HCT116 (cell line): Measurements from ENCODE around the gene TET2. TPM values are rescaled to one million over a fixed set of nuclear protein-coding genes. Genes with fewer than 3 reads are reported as not detected.

Source experiments
- ATAC-seq: fragments of 200-7000 bp; cut with Tn5 transposase; 2 replicates; pipeline ENCODE4 v1.9.1; 2020; ENCODE audit warnings: mild to moderate bottlenecking, moderate library complexity
- BruUV-seq: library from RNA; stranded (reverse); fragments of 400-500 nt; replicated peaks from 2 replicates; lab custom pipeline; 2021; lab: Mats Ljungman, UMichigan
- CTCF ChIA-PET: fragments of 300-600 bp; sonication (Branson Sonifier 250); formaldehyde crosslinking; loops from one replicate; lab custom pipeline; 2021; ENCODE audit warnings: antibody characterized with exemption; lab: Charles Lee
- POLR2A ChIA-PET: fragments of 300-600, 350-600 bp; sonication (Branson Sonifier 250); formaldehyde crosslinking; loops from one replicate; lab custom pipeline; 2021; ENCODE audit warnings: antibody characterized with exemption; lab: Charles Lee
- RAD21 ChIA-PET, 2 experiments: fragments of 300-600 bp; sonication (Branson Sonifier 250); formaldehyde crosslinking; loops; one replicate each; lab custom pipeline; 2023; ENCODE audit warnings: low total read pairs in 2 of 2; ENCODE audit not compliant: uncharacterized antibody in 2 of 2, unreplicated experiment in 2 of 2, low non-redundant PET in 1 of 2; lab: Charles Lee
- DNase-seq: peaks from one replicate; pipeline ENCODE4 v3.0.0-alpha.2; 2010; ENCODE audit warnings: low read depth, low spot score
- H2AFZ ChIP-seq: fragments of 200-600 bp; shearing (Covaris generic), sonication (generic); 2 replicates; pipeline ENCODE4 v1.6.1; 2017; ENCODE audit warnings: low read depth, mixed run types, mixed read lengths, antibody characterized with exemption, low read length; ENCODE audit not compliant: poor library complexity, severe bottlenecking
- H3K27ac ChIP-seq: 2 replicates; pipeline ENCODE4 v1.5.1; 2012; ENCODE audit warnings: low read depth, low read length
- H3K27me3 ChIP-seq: fragments of 200-600 bp; sonication (generic); 2 replicates; pipeline ENCODE4 v1.6.1; 2016; ENCODE audit warnings: mixed run types, low read length, mixed read lengths; ENCODE audit not compliant: insufficient read depth
- H3K36me3 ChIP-seq, 2 experiments: fragments of 200-500 bp in 1 of 2; fragments of 200-600 bp in 1 of 2; sonication (Bioruptor generic) in 1 of 2; sonication (generic) in 1 of 2; 2 replicates each; pipeline versions ENCODE4 v1.5.1 to v1.6.1; 2014 to 2016; ENCODE audit warnings: low read length in 2 of 2, inconsistent platforms in 1 of 2, mixed read lengths in 1 of 2, mixed run types in 1 of 2; ENCODE audit not compliant: insufficient read depth in 2 of 2, control insufficient read depth in 1 of 2
- H3K4me1 ChIP-seq, 2 experiments: fragments of 200-600 bp in 1 of 2; sonication (generic) in 1 of 2; 2 replicates each; pipeline versions ENCODE4 v1.5.1 to v1.6.1; 2012 to 2017; ENCODE audit warnings: low read length in 2 of 2, inconsistent platforms in 1 of 2, mild to moderate bottlenecking in 1 of 2, mixed read lengths in 1 of 2, mixed run types in 1 of 2, moderate library complexity in 1 of 2; ENCODE audit not compliant: insufficient read depth in 2 of 2, control insufficient read depth in 1 of 2
- H3K4me2 ChIP-seq: fragments of 200-600 bp; sonication (generic); 2 replicates; pipeline ENCODE4 v1.6.1; 2017; ENCODE audit warnings: mixed run types, low read length, mixed read lengths
- H3K4me3 ChIP-seq, 2 experiments: fragments of 200-600 bp in 1 of 2; sonication (generic) in 1 of 2; replicated peaks in 1 of 2; 2 replicates each; pipeline ENCODE4 v1.5.1; 2011 to 2016; ENCODE audit warnings: low read length in 2 of 2, control low read depth in 1 of 2, low read depth in 1 of 2, mild to moderate bottlenecking in 1 of 2, mixed read lengths in 1 of 2, mixed run types in 1 of 2
- H3K79me2 ChIP-seq: fragments of 200-600 bp; sonication (generic); 2 replicates; pipeline ENCODE4 v1.6.1; 2017; ENCODE audit warnings: mild to moderate bottlenecking, mixed run types, low read length, moderate library complexity, mixed read lengths; ENCODE audit not compliant: insufficient read depth
- H3K9ac ChIP-seq: fragments of 200-600 bp; sonication (generic); 2 replicates; pipeline ENCODE4 v1.6.1; 2016; ENCODE audit warnings: low read length, mixed read lengths
- H3K9me2 ChIP-seq: fragments of 200-600 bp; sonication (generic), shearing (Covaris generic); 2 replicates; pipeline ENCODE4 v1.6.1; 2017; ENCODE audit warnings: mixed run types, mild to moderate bottlenecking, moderate library complexity; ENCODE audit not compliant: insufficient read depth
- H3K9me3 ChIP-seq, 2 experiments: fragments of 200-500 bp in 1 of 2; fragments of 200-600 bp in 1 of 2; sonication (Bioruptor generic) in 1 of 2; sonication (generic) in 1 of 2; 2 replicates each; pipeline ENCODE4 v1.6.1; 2014 to 2017; ENCODE audit warnings: low read length in 2 of 2, mixed read lengths in 2 of 2, inconsistent platforms in 1 of 2, low read depth in 1 of 2, mild to moderate bottlenecking in 1 of 2, mixed run types in 1 of 2, moderate library complexity in 1 of 2; ENCODE audit not compliant: control insufficient read depth in 1 of 2, insufficient read depth in 1 of 2
- H4K20me1 ChIP-seq: fragments of 200-600 bp; sonication (generic), shearing (Covaris generic); 2 replicates; pipeline ENCODE4 v1.6.1; 2017; ENCODE audit warnings: mixed run types, mild to moderate bottlenecking, moderate library complexity; ENCODE audit not compliant: insufficient read depth
- CBX3 ChIP-seq: IDR thresholded peaks from 2 replicates; pipeline ENCODE4 v1.6.1; 2012; ENCODE audit warnings: low read depth
- CEBPB ChIP-seq: IDR thresholded peaks from 2 replicates; pipeline ENCODE4 v1.6.1; 2012; ENCODE audit warnings: low read depth
- CTCF ChIP-seq, 3 experiments: fragments of 200-600 bp in 1 of 3; sonication (generic) in 1 of 3; IDR thresholded peaks in 2 of 3; conservative IDR thresholded peaks in 1 of 3; 2 replicates each; pipeline ENCODE4 v1.5.1; 2012 to 2017; ENCODE audit warnings: low read depth in 2 of 3, low read length in 2 of 3, antibody characterized with exemption in 1 of 3, borderline replicate concordance in 1 of 3, control low read depth in 1 of 3, mild to moderate bottlenecking in 1 of 3, mixed read lengths in 1 of 3, mixed run types in 1 of 3, moderate library complexity in 1 of 3; ENCODE audit not compliant: insufficient read depth in 1 of 3
- EGR1 ChIP-seq: IDR thresholded peaks from 2 replicates; pipeline ENCODE4 v1.6.1; 2012; ENCODE audit warnings: low read depth
- ELF1 ChIP-seq: IDR thresholded peaks from 2 replicates; pipeline ENCODE4 v1.6.1; 2012; ENCODE audit warnings: low read depth, borderline replicate concordance
- EZH2 ChIP-seq: fragments of 200-600 bp; sonication (generic); IDR thresholded peaks from 2 replicates; pipeline ENCODE4 v1.6.1; 2017; ENCODE audit warnings: antibody characterized with exemption, mixed run types
- EZH2phosphoT487 ChIP-seq: fragments of 200-600 bp; IDR thresholded peaks from 2 replicates; pipeline ENCODE4 v1.6.1; 2018; ENCODE audit warnings: antibody characterized with exemption, borderline replicate concordance
- FOSL1 ChIP-seq: IDR thresholded peaks from 2 replicates; pipeline ENCODE4 v1.6.1; 2012; ENCODE audit warnings: low read depth
- JUND ChIP-seq: IDR thresholded peaks from 2 replicates; pipeline ENCODE4 v1.6.1; 2012
- MAX ChIP-seq: IDR thresholded peaks from 2 replicates; pipeline ENCODE4 v1.6.1; 2012
- POLR2AphosphoS5 ChIP-seq: IDR thresholded peaks from 2 replicates; pipeline ENCODE4 v1.6.1; 2011; ENCODE audit warnings: mild to moderate bottlenecking, low read depth, low read length, moderate library complexity
- RAD21 ChIP-seq: IDR thresholded peaks from 2 replicates; pipeline ENCODE4 v1.6.1; 2012; ENCODE audit warnings: low read depth, mild to moderate bottlenecking
- SIN3A ChIP-seq: IDR thresholded peaks from 2 replicates; pipeline ENCODE4 v1.6.1; 2012; ENCODE audit warnings: low read depth
- SP1 ChIP-seq: IDR thresholded peaks from 2 replicates; pipeline ENCODE4 v1.6.1; 2012; ENCODE audit warnings: low read depth
- YY1 ChIP-seq: IDR thresholded peaks from 2 replicates; pipeline ENCODE4 v1.6.1; 2011; ENCODE audit warnings: low read length, low read depth, moderate library complexity, mild to moderate bottlenecking; ENCODE audit not compliant: insufficient replicate concordance; ENCODE audit errors: extremely low read depth
- ZFX ChIP-seq: fragments of 450-650 bp; IDR thresholded peaks from 2 replicates; pipeline ENCODE4 v1.6.1; 2017
- ZNF274 ChIP-seq: fragments of 200-500 bp; sonication (Bioruptor generic); IDR thresholded peaks from 2 replicates; pipeline ENCODE4 v1.6.1; 2014; ENCODE audit warnings: mild to moderate bottlenecking, low read depth, low read length, inconsistent platforms
- intact Hi-C: fragments of 100-400 bp; cut with micrococcal nuclease; formaldehyde crosslinking; loops from 2 replicates; pipeline ENCODE4 v1.10.0; 2022
- total RNA-seq: library from RNA; stranded (reverse); gene quantifications from one replicate; pipeline ENCODE4 v1.2.1, GENCODE V29; 2021; ENCODE audit not compliant: unreplicated experiment
- TF ChIP-seq, protein P1 (sequence below): IDR thresholded peaks from 2 replicates; pipeline ENCODE4 v1.6.1; 2011; ENCODE audit warnings: mild to moderate bottlenecking, low read length, moderate library complexity; ENCODE audit not compliant: insufficient replicate concordance; ENCODE audit errors: extremely low read depth
- TF ChIP-seq, protein P2 (sequence below): IDR thresholded peaks from 2 replicates; pipeline ENCODE4 v1.6.1; 2012; ENCODE audit warnings: low read depth
- TF ChIP-seq, protein P3 (sequence below): IDR thresholded peaks from 2 replicates; pipeline ENCODE4 v1.6.1; 2012

Gene TET2
- total RNA-seq, 1 experiment from 2014 or later = 9.7 TPM

DNA sequence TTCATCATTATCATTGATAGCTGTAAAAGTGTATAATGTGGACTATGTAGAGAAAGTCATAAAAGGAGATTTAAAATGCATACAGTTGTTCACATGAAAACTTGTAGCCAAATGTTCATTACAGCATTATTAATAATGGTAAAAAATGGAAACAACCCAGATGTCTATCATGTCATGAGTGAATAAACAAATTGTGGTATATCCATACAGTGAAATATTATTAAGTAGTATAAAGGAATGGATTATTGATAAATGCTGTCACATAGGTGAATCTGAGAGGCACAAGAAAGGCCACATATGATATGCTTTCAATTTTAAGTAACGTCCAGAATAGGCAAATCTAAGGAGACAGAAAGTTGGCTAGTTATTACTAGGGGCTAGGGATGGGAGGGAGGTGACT is 7.1 kb downstream of the TET2 start:
- Histone ChIP-seq H2AFZ (no peak overlapping the region), H3K4me1 (no peaks in the 10 kb centered on the region), H3K36me3 (no peaks in the 10 kb centered on the region), H3K27me3 (no peaks in the 10 kb centered on the region), H4K20me1 (no peaks in the 10 kb centered on the region; the same call in 1 of the 2 replicates), H3K9ac (no peak overlapping the region), H3K4me3 (no peak overlapping the region), H3K79me2 (peaks cover 72% of the 10 kb centered on the region), H3K9me2 (no peaks in the 10 kb centered on the region), H3K9me3 (no peaks in the 10 kb centered on the region), H3K4me2 (no peak overlapping the region), H3K27ac (no peak overlapping the region)
- ChIA-PET CTCF (no interaction called here), POLR2A (no interaction called here), RAD21 (no interaction called here)
- ATAC-seq (no peak), DNase-seq (no peak)
- intact Hi-C loops = no loop called here
- no peak for TF ChIP-seq MAX
- no peak for TF ChIP-seq RAD21
- no peak for TF ChIP-seq YY1
- TF ChIP-seq, protein P1, sequence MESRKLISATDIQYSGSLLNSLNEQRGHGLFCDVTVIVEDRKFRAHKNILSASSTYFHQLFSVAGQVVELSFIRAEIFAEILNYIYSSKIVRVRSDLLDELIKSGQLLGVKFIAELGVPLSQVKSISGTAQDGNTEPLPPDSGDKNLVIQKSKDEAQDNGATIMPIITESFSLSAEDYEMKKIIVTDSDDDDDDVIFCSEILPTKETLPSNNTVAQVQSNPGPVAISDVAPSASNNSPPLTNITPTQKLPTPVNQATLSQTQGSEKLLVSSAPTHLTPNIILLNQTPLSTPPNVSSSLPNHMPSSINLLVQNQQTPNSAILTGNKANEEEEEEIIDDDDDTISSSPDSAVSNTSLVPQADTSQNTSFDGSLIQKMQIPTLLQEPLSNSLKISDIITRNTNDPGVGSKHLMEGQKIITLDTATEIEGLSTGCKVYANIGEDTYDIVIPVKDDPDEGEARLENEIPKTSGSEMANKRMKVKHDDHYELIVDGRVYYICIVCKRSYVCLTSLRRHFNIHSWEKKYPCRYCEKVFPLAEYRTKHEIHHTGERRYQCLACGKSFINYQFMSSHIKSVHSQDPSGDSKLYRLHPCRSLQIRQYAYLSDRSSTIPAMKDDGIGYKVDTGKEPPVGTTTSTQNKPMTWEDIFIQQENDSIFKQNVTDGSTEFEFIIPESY = no peak
- no peak for TF ChIP-seq POLR2AphosphoS5
- no peak for TF ChIP-seq CTCF (IDR thresholded peaks at IDR 0.05 in 2 of 3, conservative IDR thresholded peaks at IDR 0.05 in 1 of 3; ENCODE audit: borderline replicate concordance in 1 of 3, insufficient read depth in 1 of 3, low read depth in 2 of 3, low read length in 2 of 3)
- TF ChIP-seq EZH2phosphoT487 = no peak
- TF ChIP-seq SP1 = no peak
- TF ChIP-seq CEBPB = no peak
- TF ChIP-seq EZH2 = no peak
- no peak for TF ChIP-seq ZFX
- TF ChIP-seq JUND = no peak
- no peak for TF ChIP-seq CBX3
- TF ChIP-seq, protein P2, sequence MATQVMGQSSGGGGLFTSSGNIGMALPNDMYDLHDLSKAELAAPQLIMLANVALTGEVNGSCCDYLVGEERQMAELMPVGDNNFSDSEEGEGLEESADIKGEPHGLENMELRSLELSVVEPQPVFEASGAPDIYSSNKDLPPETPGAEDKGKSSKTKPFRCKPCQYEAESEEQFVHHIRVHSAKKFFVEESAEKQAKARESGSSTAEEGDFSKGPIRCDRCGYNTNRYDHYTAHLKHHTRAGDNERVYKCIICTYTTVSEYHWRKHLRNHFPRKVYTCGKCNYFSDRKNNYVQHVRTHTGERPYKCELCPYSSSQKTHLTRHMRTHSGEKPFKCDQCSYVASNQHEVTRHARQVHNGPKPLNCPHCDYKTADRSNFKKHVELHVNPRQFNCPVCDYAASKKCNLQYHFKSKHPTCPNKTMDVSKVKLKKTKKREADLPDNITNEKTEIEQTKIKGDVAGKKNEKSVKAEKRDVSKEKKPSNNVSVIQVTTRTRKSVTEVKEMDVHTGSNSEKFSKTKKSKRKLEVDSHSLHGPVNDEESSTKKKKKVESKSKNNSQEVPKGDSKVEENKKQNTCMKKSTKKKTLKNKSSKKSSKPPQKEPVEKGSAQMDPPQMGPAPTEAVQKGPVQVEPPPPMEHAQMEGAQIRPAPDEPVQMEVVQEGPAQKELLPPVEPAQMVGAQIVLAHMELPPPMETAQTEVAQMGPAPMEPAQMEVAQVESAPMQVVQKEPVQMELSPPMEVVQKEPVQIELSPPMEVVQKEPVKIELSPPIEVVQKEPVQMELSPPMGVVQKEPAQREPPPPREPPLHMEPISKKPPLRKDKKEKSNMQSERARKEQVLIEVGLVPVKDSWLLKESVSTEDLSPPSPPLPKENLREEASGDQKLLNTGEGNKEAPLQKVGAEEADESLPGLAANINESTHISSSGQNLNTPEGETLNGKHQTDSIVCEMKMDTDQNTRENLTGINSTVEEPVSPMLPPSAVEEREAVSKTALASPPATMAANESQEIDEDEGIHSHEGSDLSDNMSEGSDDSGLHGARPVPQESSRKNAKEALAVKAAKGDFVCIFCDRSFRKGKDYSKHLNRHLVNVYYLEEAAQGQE = no peak
- no peak for TF ChIP-seq ELF1
- TF ChIP-seq EGR1 = no peak
- no peak for TF ChIP-seq SIN3A
- TF ChIP-seq FOSL1 = no peak
- TF ChIP-seq, protein P3, sequence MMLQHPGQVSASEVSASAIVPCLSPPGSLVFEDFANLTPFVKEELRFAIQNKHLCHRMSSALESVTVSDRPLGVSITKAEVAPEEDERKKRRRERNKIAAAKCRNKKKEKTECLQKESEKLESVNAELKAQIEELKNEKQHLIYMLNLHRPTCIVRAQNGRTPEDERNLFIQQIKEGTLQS = no peak
- TF ChIP-seq ZNF274 = no peak
- no TSS peak for BruUV-seq
